ENCODE measurements around the gene TBATA.

TBATA gene

GRCh38 chr10:70732569-70732968 lies 52.6 kb downstream of the TBATA start:
- Histone ChIP-seq H3K9ac (ENCODE audit: low read length) (no peak overlapping the region), H3K9me3 (ENCODE audit: control insufficient read depth, low read length) (no peaks in the 10 kb centered on the region), H3K36me3 (ENCODE audit: control insufficient read depth, insufficient read depth, low read length) (no peaks in the 10 kb centered on the region), H3K27me3 (ENCODE audit: control insufficient read depth, insufficient read depth, low read length) (no peaks in the 10 kb centered on the region), H3K4me1 (ENCODE audit: control insufficient read depth, insufficient read depth, low read length) (no peaks in the 10 kb centered on the region), H3K4me3 (ENCODE audit: low read length) (no peak overlapping the region)

GRCh38 chr10:70730955-70731354 lies 54.2 kb downstream of the TBATA start:
- Histone ChIP-seq H3K4me3 (ENCODE audit: low read length) (no peak overlapping the region), H3K9me3 (ENCODE audit: control insufficient read depth, low read length) (no peaks in the 10 kb centered on the region), H3K36me3 (ENCODE audit: control insufficient read depth, insufficient read depth, low read length) (no peaks in the 10 kb centered on the region), H3K4me1 (ENCODE audit: control insufficient read depth, insufficient read depth, low read length) (no peaks in the 10 kb centered on the region), H3K9ac (ENCODE audit: low read length) (no peak overlapping the region), H3K27me3 (ENCODE audit: control insufficient read depth, insufficient read depth, low read length) (no peaks in the 10 kb centered on the region)

GRCh38 chr10:70729763-70730357 lies 55.3 kb downstream of the TBATA start:
- Histone ChIP-seq H3K27me3 (ENCODE audit: control insufficient read depth, insufficient read depth, low read length) (no peaks in the 10 kb centered on the region), H3K36me3 (ENCODE audit: control insufficient read depth, insufficient read depth, low read length) (no peaks in the 10 kb centered on the region), H3K9me3 (ENCODE audit: control insufficient read depth, low read length) (no peaks in the 10 kb centered on the region), H3K9ac (ENCODE audit: low read length) (no peak overlapping the region), H3K4me3 (ENCODE audit: low read length) (no peak overlapping the region), H3K4me1 (ENCODE audit: control insufficient read depth, insufficient read depth, low read length) (no peaks in the 10 kb centered on the region)

GRCh38 chr10:70728328-70728727 lies 56.8 kb downstream of the TBATA start:
- Histone ChIP-seq H3K4me1 (ENCODE audit: control insufficient read depth, insufficient read depth, low read length) (no peaks in the 10 kb centered on the region), H3K9ac (ENCODE audit: low read length) (no peak overlapping the region), H3K4me3 (ENCODE audit: low read length) (no peak overlapping the region), H3K9me3 (ENCODE audit: control insufficient read depth, low read length) (no peaks in the 10 kb centered on the region), H3K27me3 (ENCODE audit: control insufficient read depth, insufficient read depth, low read length) (no peaks in the 10 kb centered on the region), H3K36me3 (ENCODE audit: control insufficient read depth, insufficient read depth, low read length) (no peaks in the 10 kb centered on the region)

- no peak overlapping the region for H3K4me3 ChIP-seq (ENCODE audit: low read length)
- H3K27me3 ChIP-seq (ENCODE audit: control insufficient read depth, insufficient read depth, low read length), result no peaks in the 10 kb centered on the region
- no peaks in the 10 kb centered on the region for H3K36me3 ChIP-seq (ENCODE audit: control insufficient read depth, insufficient read depth, low read length)
- no peaks in the 10 kb centered on the region for H3K4me1 ChIP-seq (ENCODE audit: control insufficient read depth, insufficient read depth, low read length)
- H3K9ac ChIP-seq (ENCODE audit: low read length), result no peak overlapping the region
- H3K9me3 ChIP-seq (ENCODE audit: control insufficient read depth, low read length), result no peaks in the 10 kb centered on the region
Observed at GRCh38 chr10:70726909-70727495, 58.2 kb downstream of the TBATA start.

- Histone ChIP-seq H3K9me3 (ENCODE audit: control insufficient read depth, low read length) (no peaks in the 10 kb centered on the region), H3K4me3 (ENCODE audit: low read length) (no peak overlapping the region), H3K9ac (ENCODE audit: low read length) (no peak overlapping the region), H3K27me3 (ENCODE audit: control insufficient read depth, insufficient read depth, low read length) (no peaks in the 10 kb centered on the region), H3K36me3 (ENCODE audit: control insufficient read depth, insufficient read depth, low read length) (no peaks in the 10 kb centered on the region), H3K4me1 (ENCODE audit: control insufficient read depth, insufficient read depth, low read length) (no peaks in the 10 kb centered on the region)
Observed at GRCh38 chr10:70723771-70724170, 61.4 kb downstream of the TBATA start.

- H3K4me1 ChIP-seq (ENCODE audit: control insufficient read depth, insufficient read depth, low read length), result no peaks in the 10 kb centered on the region
- no peaks in the 10 kb centered on the region for H3K27me3 ChIP-seq (ENCODE audit: control insufficient read depth, insufficient read depth, low read length)
- H3K9ac ChIP-seq (ENCODE audit: low read length), result no peak overlapping the region
- no peak overlapping the region for H3K4me3 ChIP-seq (ENCODE audit: low read length)
- H3K36me3 ChIP-seq (ENCODE audit: control insufficient read depth, insufficient read depth, low read length), result no peaks in the 10 kb centered on the region
- H3K9me3 ChIP-seq (ENCODE audit: control insufficient read depth, low read length), result no peaks in the 10 kb centered on the region
Observed at GRCh38 chr10:70722820-70723424, 62.3 kb downstream of the TBATA start.

Measured in mucosa of stomach (tissue), 1 donor.